ENCODE data around the gene MYO18A.

- TF ChIP-seq SUZ12 (IDR thresholded peaks at IDR 0.05; ENCODE audit: extremely low read depth, insufficient read depth, insufficient read length) (no peak), ZNF274 (IDR thresholded peaks at IDR 0.05; ENCODE audit: low read depth, low read length) (no peak)
Measured at GRCh38 chr17:29197516-29198272, 17.5 kb upstream of the MYO18A start.
